GF-D8 (cell line): ENCODE results near the gene KANK3.
"Not testable (repeated sequence)": the region's sequence is repeated elsewhere in the genome, so short reads cannot be mapped to it uniquely, and the experiment has no call there.

Source experiments
- DNase-seq: peaks from one replicate; lab custom pipeline; 2025; lab: John Stamatoyannopoulos, UW

Gene KANK3

DNA sequence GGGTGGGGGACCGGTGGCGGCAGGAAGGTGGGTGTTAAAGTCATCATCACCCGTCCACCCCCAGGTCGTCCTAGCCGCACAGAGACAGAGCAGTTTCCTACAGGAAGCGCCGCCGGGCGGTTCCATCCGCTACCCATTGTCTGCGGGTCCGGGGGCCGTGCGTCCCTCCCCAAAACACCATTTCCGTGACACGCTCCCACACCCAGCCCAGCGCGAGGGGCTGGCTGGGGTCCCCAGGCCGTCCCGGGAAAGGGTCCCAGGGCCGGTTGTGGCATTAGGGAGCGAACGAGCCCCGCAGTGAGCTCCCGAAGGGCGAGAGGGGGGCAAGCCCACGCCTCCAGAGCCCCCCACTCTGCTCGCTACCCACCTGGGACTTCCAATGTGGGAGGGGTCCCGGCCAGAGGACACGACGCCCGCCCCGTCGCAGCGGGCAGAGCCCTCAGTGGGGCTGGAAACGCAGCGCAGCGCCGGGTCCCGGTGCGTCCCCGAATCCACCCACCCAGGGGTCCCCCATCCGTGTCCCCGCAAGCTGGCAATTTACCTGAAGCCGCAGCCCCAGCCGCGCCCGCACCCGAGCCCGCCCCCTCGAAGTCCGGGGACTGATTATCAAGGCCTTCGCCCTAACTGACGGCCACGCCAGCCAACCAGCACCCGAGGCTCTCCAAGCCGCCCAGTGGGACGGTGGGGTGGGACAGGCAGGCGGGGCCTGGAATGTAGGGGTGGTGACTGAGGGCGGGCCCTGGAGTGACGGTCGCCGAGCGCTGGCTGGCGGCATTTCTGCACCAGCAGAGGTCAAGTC, at the start of gene KANK3:
TSS of gene KANK3 (minus strand) at position 579 of the 799 bp plus-strand sequence. CDS start 5,434 bp downstream, outside the sequence.
- no peak for DNase-seq

DNA sequence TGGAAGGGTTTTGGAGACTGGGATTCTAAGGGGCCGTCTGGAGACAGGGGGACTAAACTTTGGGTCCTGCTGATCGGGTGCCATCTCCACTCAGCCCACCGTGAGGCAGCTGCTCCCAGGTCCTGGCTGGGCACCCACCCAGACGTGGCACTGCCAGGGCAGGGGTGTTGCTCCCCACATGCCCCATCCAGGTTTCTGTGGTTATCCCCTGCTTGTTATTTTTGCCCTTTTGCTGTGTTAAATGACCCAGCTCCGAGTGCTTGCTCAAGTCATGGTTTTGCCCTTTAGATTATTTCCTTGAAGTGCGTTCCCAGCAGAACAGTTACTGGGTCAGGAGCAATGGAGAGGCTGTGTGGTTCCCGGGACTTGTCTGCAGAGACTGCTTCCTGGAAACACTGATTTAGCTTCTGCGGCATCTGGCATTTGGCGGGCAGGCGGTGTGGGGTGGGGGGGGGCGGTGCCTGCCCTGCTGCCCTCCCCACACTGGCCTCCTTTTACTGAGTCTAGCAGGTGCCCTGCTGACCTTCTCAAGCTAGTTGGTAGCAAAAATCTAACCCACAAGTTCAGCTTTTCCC, 49.0 kb upstream of the KANK3 start:
- DNase-seq: no peak

DNA sequence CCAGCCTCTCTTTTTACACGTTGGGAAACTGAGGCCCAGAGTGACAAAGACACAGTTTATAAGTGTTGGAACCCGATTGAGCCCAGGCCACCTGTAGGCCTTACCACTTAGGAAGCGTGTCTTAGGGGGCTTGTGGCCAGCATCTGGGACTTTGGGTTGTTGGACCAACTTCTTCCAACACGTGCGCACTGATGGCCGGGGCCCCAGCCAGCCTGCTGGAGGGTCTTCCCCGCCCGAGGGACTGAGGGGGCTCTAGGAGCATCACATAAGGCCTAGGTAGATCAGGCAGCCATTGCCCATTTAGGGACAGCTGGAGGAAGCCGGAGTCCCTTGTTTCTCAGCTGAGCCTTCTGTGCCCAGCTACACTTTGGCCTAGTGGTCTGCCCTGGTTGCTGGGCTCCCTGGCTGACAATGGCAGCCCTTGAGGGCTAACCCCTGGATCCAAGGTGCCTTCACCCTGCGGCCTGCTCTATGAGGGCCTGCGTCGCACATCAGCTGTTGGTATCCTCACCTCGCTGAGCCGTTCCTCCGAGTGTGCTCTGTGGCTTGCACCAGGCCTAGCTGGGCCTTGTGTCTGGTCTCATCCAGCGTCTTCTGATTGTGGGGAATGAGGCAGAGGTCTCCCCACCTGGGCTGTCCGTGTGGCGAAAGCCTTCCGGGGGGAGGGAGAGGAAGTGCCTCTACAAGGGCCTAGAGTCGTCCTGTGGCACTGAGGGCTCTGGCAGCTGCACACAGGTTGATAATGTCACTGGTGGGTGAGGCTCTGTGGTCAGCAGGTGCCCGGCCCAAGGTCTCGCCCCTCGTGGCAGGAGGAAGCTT, 48.3 kb upstream of the KANK3 start:
- DNase-seq: no peak

DNA sequence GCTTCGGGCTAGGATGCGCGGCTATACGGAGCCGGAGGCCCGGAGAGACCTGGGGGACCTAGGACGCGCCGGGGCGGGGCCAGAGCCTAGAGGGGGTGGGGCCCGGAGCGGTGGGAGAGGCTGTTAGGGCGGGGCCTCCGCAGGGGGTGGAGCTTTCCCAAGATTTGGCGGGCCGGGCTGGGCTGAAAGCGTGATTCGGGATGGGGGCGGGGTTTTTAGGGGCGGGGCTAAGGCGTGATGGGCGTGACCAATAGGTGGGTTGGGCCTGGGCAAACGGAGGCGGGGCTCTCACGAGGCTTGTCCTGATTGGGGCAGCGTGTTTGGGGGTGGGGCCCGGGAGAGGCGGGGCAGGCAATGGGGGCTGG, 47.5 kb upstream of the KANK3 start:
- peak; percentile 67 for DNase-seq

DNA sequence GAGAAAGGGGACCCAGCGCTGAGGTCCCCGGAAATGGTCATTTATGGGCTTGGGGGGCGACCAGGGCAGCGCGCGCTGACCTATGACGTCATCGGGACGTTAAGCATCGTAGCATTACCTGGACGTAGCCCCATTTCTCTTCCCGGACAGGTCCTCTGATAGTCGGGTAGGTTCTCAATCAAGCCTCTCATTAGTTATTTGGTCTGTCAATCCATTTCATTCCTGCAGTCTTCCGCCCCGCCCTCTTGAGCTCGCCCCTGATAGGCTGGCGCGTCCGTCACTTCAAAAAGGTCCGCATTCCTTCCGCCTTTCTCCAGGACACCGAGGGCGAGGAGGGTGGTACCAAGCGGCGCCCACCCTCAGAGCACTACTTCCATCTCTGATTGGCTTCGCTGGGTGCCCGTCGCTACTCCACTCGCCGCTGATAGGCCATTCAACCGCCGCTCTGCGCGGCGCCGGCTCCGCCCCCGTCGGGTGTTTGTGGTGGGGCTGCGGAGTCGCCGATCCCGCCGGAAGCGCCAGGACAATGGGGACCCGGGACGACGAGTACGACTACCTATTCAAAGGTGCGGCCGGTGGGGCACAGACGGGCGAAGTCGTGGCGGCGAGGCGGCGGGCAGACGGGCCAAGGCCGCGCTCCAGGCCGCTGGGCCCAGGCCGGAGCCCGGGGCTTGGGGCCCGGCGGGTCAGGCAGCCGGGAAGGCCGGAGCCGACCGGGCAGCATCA, 47.0 kb upstream of the KANK3 start, which contains the start of gene RAB11B:
TSS of gene RAB11B (plus strand) at position 470 of the 726 bp plus-strand sequence. CDS start at position 527, 57 bp downstream.
- DNase-seq: peak; percentile 100

DNA sequence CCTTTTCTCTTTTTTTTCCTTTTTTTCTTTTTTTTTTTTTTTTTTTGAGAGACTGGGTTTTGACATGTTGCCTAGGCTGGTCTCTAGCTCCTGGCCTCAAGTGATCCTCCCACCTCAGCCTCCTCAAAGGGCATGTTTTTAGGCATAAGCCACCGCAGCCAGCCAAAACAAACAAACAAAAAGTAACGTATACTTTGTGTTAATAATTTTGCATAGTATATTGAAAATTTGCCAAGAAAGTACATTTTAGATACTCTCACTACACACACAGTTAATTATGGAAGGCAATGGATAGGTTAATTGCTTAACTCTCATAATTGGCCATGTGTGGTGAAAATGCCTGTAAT, 45.5 kb upstream of the KANK3 start:
- DNase-seq: no peak

DNA sequence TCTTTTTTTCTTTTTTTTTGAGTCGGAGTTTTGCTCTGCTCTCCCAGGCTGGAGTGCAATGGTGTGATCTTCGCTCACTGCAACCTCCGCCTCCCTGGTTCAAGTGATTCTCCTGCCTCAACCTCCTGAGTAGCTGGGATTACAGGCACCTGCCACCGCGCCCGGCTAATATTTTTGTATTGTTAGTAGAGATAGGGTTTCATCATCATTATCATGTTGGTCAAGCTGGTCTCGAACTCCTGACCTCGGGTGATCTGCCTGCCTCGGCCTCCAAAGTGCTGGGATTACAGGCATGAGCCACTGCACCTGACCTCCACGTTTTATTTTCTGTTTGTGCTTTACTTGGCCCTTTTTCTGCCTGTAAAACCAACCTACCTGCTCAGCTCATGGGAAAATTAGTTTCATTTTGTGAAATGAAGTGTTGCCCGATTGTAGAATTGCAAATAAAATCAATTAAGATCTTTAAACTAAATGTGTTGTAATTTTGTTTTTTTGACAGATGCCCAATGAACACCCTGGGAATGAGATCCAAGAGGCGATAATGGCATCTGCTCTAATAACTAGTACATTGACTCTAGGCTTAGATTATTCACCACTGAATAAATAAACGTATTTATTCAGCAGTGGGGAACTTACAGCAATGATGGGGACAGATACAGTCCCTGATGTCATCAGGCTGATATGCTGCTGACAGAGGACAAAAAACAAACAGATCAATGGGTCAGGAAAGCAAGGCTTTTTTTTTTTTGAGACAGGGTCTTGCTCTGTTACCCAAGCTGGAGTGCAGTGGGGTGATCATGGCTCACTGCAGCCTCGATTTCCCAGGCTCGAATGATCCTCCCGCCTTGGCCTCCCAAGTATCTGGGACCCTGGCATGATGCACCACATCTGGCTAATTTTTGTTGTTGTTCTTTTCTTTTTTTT, 44.9 kb upstream of the KANK3 start:
- no peak for DNase-seq

DNA sequence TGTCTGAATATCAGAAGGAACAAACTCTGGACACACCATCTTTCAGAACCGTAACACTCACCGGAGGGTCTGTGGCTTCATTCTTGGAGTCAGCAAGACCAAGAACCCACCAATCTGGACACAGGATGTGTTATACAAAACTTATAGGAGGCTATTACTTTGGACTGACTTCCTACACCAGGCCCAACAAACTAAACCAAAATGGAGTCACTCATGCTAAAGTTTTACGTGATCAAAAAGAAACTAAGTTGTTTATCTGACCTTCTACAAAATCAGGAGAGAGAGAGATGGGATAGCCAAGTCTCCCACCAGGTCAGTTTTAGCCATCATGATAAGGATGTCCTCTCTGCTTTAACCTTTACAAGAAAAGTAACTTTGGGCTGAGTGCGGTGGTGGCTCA, 43.9 kb upstream of the KANK3 start:
- DNase-seq: no peak

DNA sequence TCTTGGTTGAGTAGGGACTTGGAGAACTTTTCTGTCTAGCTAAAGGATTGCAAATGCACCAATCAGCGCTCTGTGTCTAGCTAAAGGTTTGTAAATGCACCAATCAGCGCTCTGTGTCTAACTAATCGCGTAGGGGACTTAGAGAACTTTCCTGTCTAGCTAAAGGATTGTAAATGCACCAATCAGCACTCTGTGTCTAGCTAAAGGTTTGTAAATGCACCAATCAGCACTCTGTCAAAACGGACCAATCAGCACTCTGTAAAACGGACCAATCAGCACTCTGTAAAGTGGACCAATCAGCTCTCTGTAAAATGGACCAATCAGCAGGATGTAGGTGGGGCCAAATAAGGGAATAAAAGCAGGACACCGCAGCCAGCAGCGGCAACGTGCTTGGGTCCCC, 43.4 kb upstream of the KANK3 start:
- not testable (repeated sequence) for DNase-seq

DNA sequence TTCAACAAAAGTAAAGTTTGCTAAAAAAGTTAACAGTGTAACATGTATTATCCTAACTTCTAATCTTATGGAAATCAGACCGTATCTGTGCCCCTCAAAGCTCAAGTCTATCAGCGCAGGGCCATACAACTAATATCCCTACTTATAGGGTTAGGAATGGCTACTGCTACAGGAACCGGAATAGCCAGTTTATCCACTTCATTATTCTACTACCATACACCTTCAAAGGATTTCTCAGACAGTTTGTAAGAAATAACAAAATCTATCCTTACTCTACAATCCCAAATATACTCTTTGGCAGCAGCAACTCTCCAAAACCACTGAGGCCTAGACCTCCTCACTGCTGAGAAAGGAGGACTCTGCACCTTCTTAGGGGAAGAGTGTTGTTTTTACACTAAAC, 42.5 kb upstream of the KANK3 start:
- not testable (repeated sequence) for DNase-seq

DNA sequence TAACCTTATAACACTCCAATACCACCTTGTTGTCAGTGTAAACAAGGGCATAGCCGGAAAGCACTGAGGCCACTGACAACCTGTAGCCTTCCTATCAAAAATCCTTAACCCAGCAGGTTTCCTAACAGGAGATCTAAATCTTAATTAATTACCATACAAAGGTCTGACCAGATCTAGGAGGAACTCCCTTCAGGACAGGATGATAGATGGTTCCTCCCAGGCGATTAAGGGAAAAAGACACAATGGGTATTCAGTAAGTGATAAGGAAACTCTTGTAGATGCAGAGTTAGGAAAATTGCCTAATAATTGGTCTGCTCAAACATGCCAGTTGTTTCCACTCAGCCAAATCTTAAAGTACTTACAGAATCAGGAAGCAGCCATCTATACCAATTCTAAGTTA, 42.0 kb upstream of the KANK3 start:
- DNase-seq: peak; percentile 8

DNA sequence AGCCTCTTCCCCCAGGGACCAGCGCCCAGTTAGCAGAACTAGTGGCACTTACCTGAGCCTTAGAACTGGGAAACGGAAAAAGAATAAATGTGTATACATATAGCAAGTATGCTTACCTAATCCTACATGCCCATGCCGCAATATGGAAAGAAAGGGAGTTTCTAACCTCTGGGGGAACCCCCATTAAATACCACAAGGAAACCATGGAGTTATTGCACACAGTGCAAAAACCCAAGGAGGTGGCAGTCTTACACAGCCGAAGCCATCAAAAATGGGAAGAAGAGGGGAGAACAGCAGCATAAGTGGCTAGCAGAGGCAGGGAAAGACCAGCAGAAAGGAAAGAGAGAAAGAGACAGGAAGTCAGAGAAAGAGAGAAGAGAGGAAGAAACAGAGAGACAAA, 41.5 kb upstream of the KANK3 start:
- DNase-seq: peak; percentile 48

DNA sequence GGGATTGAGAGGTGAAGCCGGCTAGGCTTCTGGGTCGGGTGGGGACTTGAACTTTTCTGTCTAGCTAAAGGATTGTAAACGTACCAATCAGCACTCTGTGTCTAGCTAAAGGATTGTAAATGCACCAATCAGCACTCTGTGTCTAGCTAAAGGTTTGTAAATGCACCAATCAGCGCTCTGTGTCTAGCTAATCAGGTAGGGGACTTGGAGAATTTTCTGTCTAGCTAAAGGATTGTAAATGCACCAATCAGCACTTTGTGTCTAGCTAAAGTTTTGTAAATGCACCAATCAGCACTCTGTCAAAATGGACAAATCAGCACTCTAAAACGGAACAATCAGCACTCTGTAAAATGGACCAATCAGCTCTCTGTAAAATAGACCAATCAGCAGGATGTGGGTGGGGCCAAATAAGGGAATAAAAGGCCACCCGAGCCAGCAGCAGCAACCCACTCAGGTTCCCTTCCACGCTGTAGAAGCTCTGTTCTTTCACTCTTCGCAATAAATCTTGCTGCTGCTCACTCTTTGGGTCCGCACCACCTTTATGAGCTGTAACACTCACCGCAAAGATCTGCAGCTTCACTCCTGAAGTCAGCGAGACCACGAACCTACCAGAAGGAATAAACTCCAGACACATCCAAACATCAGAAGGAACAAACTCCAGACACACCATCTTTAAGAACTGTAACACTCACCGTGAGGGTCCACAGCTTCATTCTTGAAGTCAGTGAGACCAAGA, 36.3 kb upstream of the KANK3 start:
- DNase-seq: not testable (repeated sequence)

DNA sequence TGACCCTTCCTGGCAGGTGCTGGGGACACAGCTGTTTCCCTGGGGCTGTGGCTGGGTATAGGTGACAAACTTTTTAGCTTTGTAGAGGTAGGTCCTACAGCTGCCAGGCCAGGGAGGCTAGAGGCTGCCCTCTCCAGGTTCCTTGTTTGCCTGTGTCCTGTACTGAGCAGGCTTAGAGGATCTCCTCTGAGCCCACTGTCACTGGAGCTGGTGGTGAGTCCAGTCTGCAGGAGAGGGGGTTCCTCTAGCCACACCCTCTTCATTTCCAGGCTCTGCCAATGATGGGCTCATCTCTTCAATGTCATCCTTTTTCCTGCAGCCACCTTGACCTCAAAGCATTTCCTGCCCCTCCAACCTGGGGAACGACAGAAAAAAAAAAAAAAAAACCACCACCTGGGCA, 34.5 kb upstream of the KANK3 start:
- no peak for DNase-seq

DNA sequence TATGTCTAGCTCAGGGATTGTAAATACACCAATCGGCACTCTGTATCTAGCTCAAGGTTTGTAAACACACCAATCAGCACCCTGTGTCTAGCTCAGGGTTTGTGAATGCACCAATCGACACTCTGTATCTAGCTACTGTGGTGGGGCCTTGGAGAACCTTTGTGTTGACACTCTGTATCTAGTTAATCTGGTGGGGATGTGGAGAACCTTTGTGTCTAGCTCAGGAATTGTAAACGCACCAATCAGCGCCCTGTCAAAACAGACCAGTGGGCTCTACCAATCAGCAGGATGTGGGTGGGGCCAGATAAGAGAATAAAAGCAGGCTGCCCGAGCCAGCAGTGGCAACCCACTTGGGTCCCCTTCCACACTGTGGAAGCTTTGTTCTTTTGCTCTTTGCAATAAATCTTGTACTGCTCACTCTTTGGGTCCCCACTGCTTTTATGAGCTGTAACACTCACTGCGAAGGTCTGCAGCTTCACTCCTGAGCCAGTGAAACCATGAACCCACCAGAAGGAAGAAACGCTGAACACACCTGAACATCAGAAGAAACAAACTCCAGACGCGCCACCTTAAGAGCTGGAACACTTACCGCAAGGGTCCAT, 33.4 kb upstream of the KANK3 start:
- DNase-seq: not testable (repeated sequence)

DNA sequence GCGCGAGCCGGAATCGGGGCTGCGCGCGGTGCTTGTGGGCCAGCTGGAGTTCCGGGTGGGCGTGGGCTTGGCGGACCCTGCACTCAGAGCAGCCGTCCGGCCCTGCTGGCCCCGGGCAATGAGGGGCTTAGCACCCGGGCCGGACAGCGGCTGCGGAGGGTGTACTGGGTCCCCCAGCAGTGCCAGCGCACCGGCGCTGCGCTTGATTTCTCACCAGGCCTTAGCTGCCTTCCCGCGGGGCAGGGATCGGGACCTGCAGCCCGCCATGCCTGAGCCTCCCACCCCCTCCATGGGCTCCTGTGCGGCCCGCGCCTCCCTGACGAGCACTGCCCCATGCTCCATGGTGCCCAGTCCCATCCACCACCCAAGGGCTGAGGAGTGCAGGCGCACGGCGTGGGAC, 32.7 kb upstream of the KANK3 start:
- not testable (repeated sequence) for DNase-seq

DNA sequence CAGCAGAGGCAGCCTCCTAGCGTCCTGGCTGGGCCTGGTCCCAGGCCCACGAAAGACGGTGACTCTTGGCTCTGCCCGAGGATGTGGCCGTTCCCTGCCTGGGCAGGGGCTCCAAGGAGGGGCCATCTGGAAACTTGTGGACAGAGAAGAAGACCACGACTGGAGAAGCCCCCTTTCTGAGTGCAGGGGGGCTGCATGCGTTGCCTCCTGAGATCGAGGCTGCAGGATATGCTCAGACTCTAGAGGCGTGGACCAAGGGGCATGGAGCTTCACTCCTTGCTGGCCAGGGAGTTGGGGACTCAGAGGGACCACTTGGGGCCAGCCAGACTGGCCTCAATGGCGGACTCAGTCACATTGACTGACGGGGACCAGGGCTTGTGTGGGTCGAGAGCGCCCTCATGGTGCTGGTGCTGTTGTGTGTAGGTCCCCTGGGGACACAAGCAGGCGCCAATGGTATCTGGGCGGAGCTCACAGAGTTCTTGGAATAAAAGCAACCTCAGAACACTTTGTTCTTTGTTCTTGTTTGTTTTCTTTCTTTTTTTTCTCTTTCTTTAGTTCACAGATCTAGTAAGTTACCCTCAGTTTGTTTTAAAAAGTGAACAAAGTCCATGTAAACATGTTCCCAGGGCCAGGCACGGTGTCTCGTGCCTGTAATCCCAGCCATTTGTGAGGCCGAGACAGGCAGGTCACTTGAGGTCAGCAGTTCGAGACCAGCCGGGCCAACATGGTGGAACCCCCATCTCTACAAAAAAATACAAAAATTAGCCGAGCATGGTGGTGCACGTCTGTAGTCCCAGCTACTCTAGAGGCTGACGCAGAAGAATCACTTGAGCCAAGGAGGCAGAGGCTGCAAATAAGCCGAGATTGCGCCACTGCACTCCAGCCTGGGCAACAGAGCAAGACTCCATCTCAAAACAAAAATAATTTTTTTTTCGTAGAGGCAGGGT, 31.1 kb upstream of the KANK3 start:
- DNase-seq: no peak

DNA sequence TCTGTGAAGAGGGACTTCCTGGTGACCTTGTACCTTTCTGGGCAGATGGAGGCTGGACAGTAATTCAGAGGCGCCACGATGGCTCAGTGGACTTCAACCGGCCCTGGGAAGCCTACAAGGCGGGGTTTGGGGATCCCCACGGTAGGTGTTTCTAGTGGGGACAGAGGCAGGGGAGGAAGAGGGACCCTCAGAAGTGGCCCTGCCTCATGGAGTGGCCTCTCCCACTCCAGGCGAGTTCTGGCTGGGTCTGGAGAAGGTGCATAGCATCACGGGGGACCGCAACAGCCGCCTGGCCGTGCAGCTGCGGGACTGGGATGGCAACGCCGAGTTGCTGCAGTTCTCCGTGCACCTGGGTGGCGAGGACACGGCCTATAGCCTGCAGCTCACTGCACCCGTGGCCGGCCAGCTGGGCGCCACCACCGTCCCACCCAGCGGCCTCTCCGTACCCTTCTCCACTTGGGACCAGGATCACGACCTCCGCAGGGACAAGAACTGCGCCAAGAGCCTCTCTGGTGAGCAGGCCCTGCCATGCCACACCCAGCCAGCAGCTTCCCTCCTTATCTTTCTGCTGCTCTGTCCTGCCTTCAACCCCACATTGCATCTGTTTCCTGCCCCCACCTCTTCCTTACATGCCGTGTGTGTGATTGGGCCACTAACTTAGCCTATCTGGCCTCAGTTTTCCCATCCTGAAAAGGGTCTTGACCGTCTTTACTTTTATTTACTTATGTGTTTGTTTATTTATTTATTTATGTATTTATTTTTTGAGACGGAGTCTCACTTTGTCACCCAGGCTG, 28.1 kb upstream of the KANK3 start:
- no peak for DNase-seq
